ENCODE data around the gene PLN.

The PLN gene

DNA sequence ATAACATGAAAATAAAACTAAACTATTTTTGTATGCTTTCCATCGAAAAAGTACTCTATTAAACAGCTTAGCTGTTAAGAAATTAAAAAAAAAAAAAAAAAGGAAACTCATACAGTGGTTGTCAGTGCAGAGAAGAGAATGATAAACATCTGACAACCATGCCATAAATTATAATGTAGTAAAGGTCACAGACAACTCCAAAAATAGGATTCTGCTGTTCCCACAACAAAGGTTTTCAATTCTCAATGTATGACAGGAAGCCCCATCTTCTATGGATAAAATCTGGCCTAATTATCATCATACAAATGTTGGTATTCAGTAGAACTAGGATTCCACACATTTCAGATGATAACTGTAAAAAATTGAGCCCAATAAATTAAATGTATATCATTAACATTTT, 5.0 kb downstream of the PLN start:
- Histone ChIP-seq H3K27me3 (ENCODE audit: insufficient read depth, insufficient read length) (no peaks in the 10 kb centered on the region), H3K36me3 (ENCODE audit: insufficient read depth, insufficient read length, low read length) (no peaks in the 10 kb centered on the region), H3K9ac (ENCODE audit: insufficient read length, low read depth) (no peak overlapping the region), H3K4me3 (ENCODE audit: insufficient read length, low read depth) (no peak overlapping the region), H3K4me1 (ENCODE audit: insufficient read depth, insufficient read length) (no peaks in the 10 kb centered on the region), H3K9me3 (ENCODE audit: insufficient read depth, low read length) (no peaks in the 10 kb centered on the region)
- DNase-seq (ENCODE audit: low read depth, low spot score), result no peak
- no peak for TF ChIP-seq ZNF274 (IDR thresholded peaks at IDR 0.05; ENCODE audit: low read depth, low read length)
- TF ChIP-seq SUZ12 (IDR thresholded peaks at IDR 0.05; ENCODE audit: extremely low read depth, insufficient read depth, insufficient read length), result no peak
- no peak for TF ChIP-seq YY1 (IDR thresholded peaks at IDR 0.05; ENCODE audit: insufficient read depth, insufficient read length)

DNA sequence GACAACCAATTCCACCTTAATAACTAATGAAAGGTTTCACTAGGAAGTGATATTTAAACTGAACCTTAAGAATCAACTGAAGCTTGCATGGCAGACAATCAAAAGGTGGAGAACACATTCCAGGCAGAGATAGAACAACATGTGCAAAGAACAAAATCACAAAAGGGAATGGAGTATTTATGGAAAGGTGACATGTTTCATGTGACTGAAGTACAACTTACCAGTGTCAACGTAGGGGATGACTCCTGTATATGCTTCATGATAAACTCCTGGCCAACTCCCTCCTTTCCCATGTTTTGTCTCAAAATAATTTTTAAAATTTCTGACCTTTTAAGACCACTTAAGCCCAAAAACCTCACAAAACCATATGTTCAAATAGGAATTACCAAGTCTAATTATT, 6.6 kb downstream of the PLN start:
- Histone ChIP-seq H3K36me3 (ENCODE audit: insufficient read depth, insufficient read length, low read length) (no peaks in the 10 kb centered on the region), H3K4me3 (ENCODE audit: insufficient read length, low read depth) (no peak overlapping the region), H3K9me3 (ENCODE audit: insufficient read depth, low read length) (no peaks in the 10 kb centered on the region), H3K9ac (ENCODE audit: insufficient read length, low read depth) (no peak overlapping the region), H3K27me3 (ENCODE audit: insufficient read depth, insufficient read length) (no peaks in the 10 kb centered on the region), H3K4me1 (ENCODE audit: insufficient read depth, insufficient read length) (no peaks in the 10 kb centered on the region)
- no peak for DNase-seq (ENCODE audit: low read depth, low spot score)
- TF ChIP-seq YY1 (IDR thresholded peaks at IDR 0.05; ENCODE audit: insufficient read depth, insufficient read length) (no peak), ZNF274 (IDR thresholded peaks at IDR 0.05; ENCODE audit: low read depth, low read length) (no peak), SUZ12 (IDR thresholded peaks at IDR 0.05; ENCODE audit: extremely low read depth, insufficient read depth, insufficient read length) (no peak)

DNA sequence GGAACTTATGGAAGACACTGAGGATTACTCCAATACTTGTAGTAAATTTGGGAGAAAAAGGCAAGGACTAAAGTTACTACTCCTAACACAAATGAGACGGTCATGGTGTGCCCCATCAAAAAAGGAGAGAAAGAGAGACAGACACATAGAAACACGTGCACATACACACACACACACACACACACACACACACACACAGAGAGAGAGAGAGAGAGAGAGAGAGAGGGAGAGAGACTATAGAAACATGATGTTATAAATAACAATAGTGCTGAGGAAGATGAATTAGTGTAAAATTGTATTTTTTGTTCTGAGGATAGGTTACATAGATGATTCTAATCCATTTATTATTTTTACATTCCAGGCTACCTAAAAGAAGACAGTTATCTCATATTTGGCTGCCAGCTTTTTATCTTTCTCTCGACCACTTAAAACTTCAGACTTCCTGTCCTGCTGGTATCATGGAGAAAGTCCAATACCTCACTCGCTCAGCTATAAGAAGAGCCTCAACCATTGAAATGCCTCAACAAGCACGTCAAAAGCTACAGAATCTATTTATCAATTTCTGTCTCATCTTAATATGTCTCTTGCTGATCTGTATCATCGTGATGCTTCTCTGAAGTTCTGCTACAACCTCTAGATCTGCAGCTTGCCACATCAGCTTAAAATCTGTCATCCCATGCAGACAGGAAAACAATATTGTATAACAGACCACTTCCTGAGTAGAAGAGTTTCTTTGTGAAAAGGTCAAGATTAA, 10.5 kb downstream of the PLN start:
- no peak for TF ChIP-seq YY1 (IDR thresholded peaks at IDR 0.05; ENCODE audit: insufficient read depth, insufficient read length)
- no peak for TF ChIP-seq ZNF274 (IDR thresholded peaks at IDR 0.05; ENCODE audit: low read depth, low read length)
- TF ChIP-seq SUZ12 (IDR thresholded peaks at IDR 0.05; ENCODE audit: extremely low read depth, insufficient read depth, insufficient read length), result no peak
- no peak for DNase-seq (ENCODE audit: low read depth, low spot score)

DNA sequence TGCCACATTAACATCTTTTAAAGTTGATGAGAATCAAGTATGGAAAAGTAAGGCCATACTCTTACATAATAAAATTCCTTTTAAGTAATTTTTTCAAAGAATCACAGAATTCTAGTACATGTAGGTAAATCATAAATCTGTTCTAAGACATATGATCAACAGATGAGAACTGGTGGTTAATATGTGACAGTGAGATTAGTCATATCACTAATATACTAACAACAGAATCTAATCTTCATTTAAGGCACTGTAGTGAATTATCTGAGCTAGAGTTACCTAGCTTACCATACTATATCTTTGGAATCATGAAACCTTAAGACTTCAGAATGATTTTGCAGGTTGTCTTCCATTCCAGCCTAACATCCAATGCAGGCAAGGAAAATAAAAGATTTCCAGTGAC, 11.6 kb downstream of the PLN start:
- no peak overlapping the region for H3K4me3 ChIP-seq (ENCODE audit: insufficient read length, low read depth)
- H3K4me1 ChIP-seq (ENCODE audit: insufficient read depth, insufficient read length), result no peaks in the 10 kb centered on the region
- H3K9ac ChIP-seq (ENCODE audit: insufficient read length, low read depth), result no peak overlapping the region
- H3K27me3 ChIP-seq (ENCODE audit: insufficient read depth, insufficient read length), result no peaks in the 10 kb centered on the region
- no peak for DNase-seq (ENCODE audit: low read depth, low spot score)
- TF ChIP-seq YY1 (IDR thresholded peaks at IDR 0.05; ENCODE audit: insufficient read depth, insufficient read length), result no peak
- no peak for TF ChIP-seq ZNF274 (IDR thresholded peaks at IDR 0.05; ENCODE audit: low read depth, low read length)
- no peak for TF ChIP-seq SUZ12 (IDR thresholded peaks at IDR 0.05; ENCODE audit: extremely low read depth, insufficient read depth, insufficient read length)
- no peaks in the 10 kb centered on the region for H3K36me3 ChIP-seq (ENCODE audit: insufficient read depth, insufficient read length, low read length)
- H3K9me3 ChIP-seq (ENCODE audit: insufficient read depth, low read length), result no peaks in the 10 kb centered on the region

More for the DNA sequence above, 10.5 kb downstream of the PLN start:
- no peaks in the 10 kb centered on the region for H3K9me3 ChIP-seq (ENCODE audit: insufficient read depth, low read length)
- no peaks in the 10 kb centered on the region for H3K27me3 ChIP-seq (ENCODE audit: insufficient read depth, insufficient read length)
- H3K9ac ChIP-seq (ENCODE audit: insufficient read length, low read depth), result no peak overlapping the region
- H3K36me3 ChIP-seq (ENCODE audit: insufficient read depth, insufficient read length, low read length), result no peaks in the 10 kb centered on the region
- no peaks in the 10 kb centered on the region for H3K4me1 ChIP-seq (ENCODE audit: insufficient read depth, insufficient read length)
- H3K4me3 ChIP-seq (ENCODE audit: insufficient read length, low read depth), result no peak overlapping the region

DNA sequence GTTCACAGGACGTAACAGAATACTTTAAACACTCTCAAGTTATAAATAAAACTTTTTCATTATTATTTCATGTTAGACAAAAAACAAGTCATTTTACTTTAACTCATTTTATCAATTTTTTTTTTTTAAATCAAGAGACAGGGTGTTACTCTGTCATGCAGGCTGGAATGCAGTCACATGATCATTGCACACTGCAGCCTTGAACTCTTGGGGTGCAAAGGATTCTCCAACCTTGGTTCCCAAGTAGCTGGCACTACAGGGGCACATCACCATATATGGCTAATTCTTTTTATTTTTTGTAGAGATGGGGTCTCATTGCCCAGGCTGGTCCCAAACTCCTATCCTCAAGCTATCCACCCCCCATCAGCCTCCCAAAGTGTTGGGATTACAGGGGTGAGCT, 14.2 kb downstream of the PLN start:
- Histone ChIP-seq H3K4me3 (ENCODE audit: insufficient read length, low read depth) (no peak overlapping the region), H3K4me1 (ENCODE audit: insufficient read depth, insufficient read length) (no peaks in the 10 kb centered on the region), H3K36me3 (ENCODE audit: insufficient read depth, insufficient read length, low read length) (no peaks in the 10 kb centered on the region), H3K9ac (ENCODE audit: insufficient read length, low read depth) (no peak overlapping the region), H3K9me3 (ENCODE audit: insufficient read depth, low read length) (no peaks in the 10 kb centered on the region), H3K27me3 (ENCODE audit: insufficient read depth, insufficient read length) (no peaks in the 10 kb centered on the region)
- DNase-seq (ENCODE audit: low read depth, low spot score), result no peak
- no peak for TF ChIP-seq SUZ12 (IDR thresholded peaks at IDR 0.05; ENCODE audit: extremely low read depth, insufficient read depth, insufficient read length)
- TF ChIP-seq YY1 (IDR thresholded peaks at IDR 0.05; ENCODE audit: insufficient read depth, insufficient read length), result no peak
- no peak for TF ChIP-seq ZNF274 (IDR thresholded peaks at IDR 0.05; ENCODE audit: low read depth, low read length)

DNA sequence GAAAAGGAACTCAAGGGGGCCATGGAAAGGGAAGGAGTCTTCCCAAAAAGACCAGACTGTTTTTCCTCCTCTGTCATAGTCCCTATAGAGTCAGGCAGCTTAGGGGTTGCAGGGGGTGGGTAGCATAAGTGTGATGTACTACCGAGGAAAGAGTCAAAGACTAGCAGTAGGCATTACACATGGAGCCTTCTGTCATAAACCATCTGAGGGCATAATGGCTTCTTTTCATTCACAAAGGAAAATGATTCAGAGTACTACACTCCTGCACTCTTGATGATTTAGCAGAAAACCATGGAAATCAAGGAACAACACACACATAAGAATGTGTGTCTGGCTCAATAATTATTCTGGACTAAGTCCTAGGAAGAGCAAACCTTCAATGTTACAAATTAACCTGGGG, 14.9 kb downstream of the PLN start:
- no peaks in the 10 kb centered on the region for H3K4me1 ChIP-seq (ENCODE audit: insufficient read depth, insufficient read length)
- no peak for TF ChIP-seq ZNF274 (IDR thresholded peaks at IDR 0.05; ENCODE audit: low read depth, low read length)
- TF ChIP-seq SUZ12 (IDR thresholded peaks at IDR 0.05; ENCODE audit: extremely low read depth, insufficient read depth, insufficient read length), result no peak
- TF ChIP-seq YY1 (IDR thresholded peaks at IDR 0.05; ENCODE audit: insufficient read depth, insufficient read length), result no peak
- H3K9ac ChIP-seq (ENCODE audit: insufficient read length, low read depth), result no peak overlapping the region
- no peak for DNase-seq (ENCODE audit: low read depth, low spot score)
- no peaks in the 10 kb centered on the region for H3K9me3 ChIP-seq (ENCODE audit: insufficient read depth, low read length)
- H3K4me3 ChIP-seq (ENCODE audit: insufficient read length, low read depth), result no peak overlapping the region
- no peaks in the 10 kb centered on the region for H3K27me3 ChIP-seq (ENCODE audit: insufficient read depth, insufficient read length)
- no peaks in the 10 kb centered on the region for H3K36me3 ChIP-seq (ENCODE audit: insufficient read depth, insufficient read length, low read length)

DNA sequence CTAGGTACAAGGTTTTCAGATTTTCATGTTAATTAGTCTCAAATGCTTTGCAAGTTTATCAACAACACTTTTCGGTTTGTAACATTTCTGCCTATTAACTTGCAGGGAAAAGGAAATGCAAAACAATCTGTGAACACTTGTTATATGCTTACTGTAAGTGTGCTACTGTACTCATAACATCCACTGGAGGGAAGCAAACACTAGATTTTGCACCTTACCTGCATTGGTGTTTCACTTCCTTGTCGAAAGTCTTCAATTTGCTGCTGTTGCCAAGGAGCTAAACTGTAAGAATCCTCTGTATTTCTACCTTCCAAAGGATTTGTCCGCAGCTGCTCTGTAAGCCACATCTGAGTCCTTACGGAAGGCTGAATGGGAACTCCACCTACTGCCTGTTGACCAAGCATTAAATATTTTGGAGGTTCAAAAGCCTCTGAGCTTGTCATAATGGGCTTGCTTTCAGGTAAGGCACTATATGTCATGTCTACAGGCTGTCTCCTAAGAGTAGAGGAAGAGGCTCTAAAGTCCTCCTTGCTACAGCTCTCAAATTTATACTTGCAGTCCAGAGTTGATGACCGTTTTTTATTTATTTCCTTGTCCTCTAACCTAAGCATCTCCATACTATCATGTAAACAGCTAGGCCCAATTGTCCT, 17.3 kb downstream of the PLN start:
- TF ChIP-seq SUZ12 (IDR thresholded peaks at IDR 0.05; ENCODE audit: extremely low read depth, insufficient read depth, insufficient read length) (no peak), ZNF274 (IDR thresholded peaks at IDR 0.05; ENCODE audit: low read depth, low read length) (no peak), YY1 (IDR thresholded peaks at IDR 0.05; ENCODE audit: insufficient read depth, insufficient read length) (no peak)
- H3K4me3 ChIP-seq (ENCODE audit: insufficient read length, low read depth), result no peak overlapping the region
- H3K4me1 ChIP-seq (ENCODE audit: insufficient read depth, insufficient read length), result no peaks in the 10 kb centered on the region
- DNase-seq (ENCODE audit: low read depth, low spot score), result peak; percentile 9
- no peaks in the 10 kb centered on the region for H3K36me3 ChIP-seq (ENCODE audit: insufficient read depth, insufficient read length, low read length)
- no peak overlapping the region for H3K9ac ChIP-seq (ENCODE audit: insufficient read length, low read depth)
- H3K9me3 ChIP-seq (ENCODE audit: insufficient read depth, low read length), result no peaks in the 10 kb centered on the region
- H3K27me3 ChIP-seq (ENCODE audit: insufficient read depth, insufficient read length), result no peaks in the 10 kb centered on the region

All from NT2/D1 (cell line).